H9 (cell line): ENCODE measurements around the gene ZGRF1. TPM values are rescaled to one million over a fixed set of nuclear protein-coding genes. Genes with fewer than 3 reads are reported as not detected.
"Not testable (repeated sequence)": the region's sequence is repeated elsewhere in the genome, so short reads cannot be mapped to it uniquely, and the experiment has no call there.

Experiments
- DNase-seq: peaks from one replicate; pipeline ENCODE4 v3.0.0-alpha.2; 2017
- H2AFZ ChIP-seq: one replicate; pipeline ENCODE4 v1.6.1; 2013; ENCODE audit warnings: mild to moderate bottlenecking, low read length, control low read depth, moderate library complexity
- H2AK5ac ChIP-seq: 2 replicates; pipeline ENCODE4 v1.6.1; 2013; ENCODE audit warnings: low read length, control low read depth, mixed read lengths; ENCODE audit not compliant: insufficient read length
- H2BK120ac ChIP-seq: one replicate; pipeline ENCODE4 v1.6.1; 2013; ENCODE audit warnings: low read depth, mild to moderate bottlenecking, low read length, control low read depth, inconsistent platforms; ENCODE audit not compliant: poor library complexity, severe bottlenecking
- H2BK12ac ChIP-seq: 2 replicates; pipeline ENCODE4 v1.6.1; 2013; ENCODE audit warnings: low read length, control low read depth, mixed read lengths, low read depth; ENCODE audit not compliant: insufficient read length
- H2BK15ac ChIP-seq: 2 replicates; pipeline ENCODE4 v1.6.1; 2013; ENCODE audit warnings: low read depth, low read length, control low read depth
- H2BK20ac ChIP-seq: one replicate; pipeline ENCODE4 v1.6.1; 2013; ENCODE audit warnings: low read depth, mild to moderate bottlenecking, low read length, control low read depth, inconsistent platforms; ENCODE audit not compliant: poor library complexity, severe bottlenecking
- H2BK5ac ChIP-seq: 2 replicates; pipeline ENCODE4 v1.6.1; 2013; ENCODE audit warnings: low read length, control low read depth, mixed read lengths; ENCODE audit not compliant: insufficient read length
- H3K14ac ChIP-seq: 2 replicates; pipeline ENCODE4 v1.6.1; 2013; ENCODE audit warnings: low read length, control low read depth; ENCODE audit not compliant: insufficient read depth
- H3K18ac ChIP-seq: 2 replicates; pipeline ENCODE4 v1.6.1; 2013; ENCODE audit warnings: low read depth, mild to moderate bottlenecking, mixed read lengths, low read length, control low read depth; ENCODE audit not compliant: insufficient read length
- H3K23ac ChIP-seq: 2 replicates; pipeline ENCODE4 v1.6.1; 2013; ENCODE audit warnings: low read length, control low read depth, mixed read lengths, low read depth; ENCODE audit not compliant: insufficient read length
- H3K23me2 ChIP-seq: 2 replicates; pipeline ENCODE4 v1.6.1; 2013; ENCODE audit warnings: low read depth, mild to moderate bottlenecking, mixed read lengths, low read length, control low read depth; ENCODE audit not compliant: insufficient read length, poor library complexity, severe bottlenecking
- H3K27ac ChIP-seq: 2 replicates; pipeline ENCODE4 v1.5.1; 2013; ENCODE audit warnings: low read length, control low read depth, mixed read lengths, low read depth; ENCODE audit not compliant: insufficient read length
- H3K27me3 ChIP-seq: 2 replicates; pipeline ENCODE4 v1.6.1; 2013; ENCODE audit warnings: low read length, control low read depth, inconsistent platforms; ENCODE audit not compliant: insufficient read depth
- H3K4ac ChIP-seq: 2 replicates; pipeline ENCODE4 v1.6.1; 2013; ENCODE audit warnings: low read depth, mild to moderate bottlenecking, control low read depth, inconsistent platforms, low read length, moderate library complexity
- H3K4me1 ChIP-seq: 2 replicates; pipeline ENCODE4 v1.6.1; 2013; ENCODE audit warnings: low read length, control low read depth, inconsistent platforms; ENCODE audit not compliant: insufficient read depth
- H3K4me2 ChIP-seq: 2 replicates; pipeline ENCODE4 v1.6.1; 2013; ENCODE audit warnings: low read length, control low read depth, mixed read lengths; ENCODE audit not compliant: insufficient read length, insufficient read depth
- H3K56ac ChIP-seq: 2 replicates; pipeline ENCODE4 v1.6.1; 2013; ENCODE audit warnings: low read depth, mild to moderate bottlenecking, mixed read lengths, low read length, control low read depth; ENCODE audit not compliant: insufficient read length
- H3K79me1 ChIP-seq: 2 replicates; pipeline ENCODE4 v1.6.1; 2013; ENCODE audit warnings: low read depth, mild to moderate bottlenecking, moderate library complexity, low read length, control low read depth, inconsistent platforms; ENCODE audit not compliant: insufficient read depth, poor library complexity, severe bottlenecking
- H3K79me2 ChIP-seq: 2 replicates; pipeline ENCODE4 v1.6.1; 2013; ENCODE audit warnings: low read length, control low read depth, inconsistent platforms; ENCODE audit not compliant: insufficient read depth
- H3K9ac ChIP-seq: 2 replicates; pipeline ENCODE4 v1.6.1; 2013; ENCODE audit warnings: low read length, control low read depth, mixed read lengths; ENCODE audit not compliant: insufficient read length; ENCODE audit errors: extremely low read depth
- H3K9me3 ChIP-seq: one replicate; pipeline ENCODE4 v1.6.1; 2013; ENCODE audit warnings: low read depth, low read length, inconsistent platforms; ENCODE audit not compliant: control insufficient read depth
- H3T11ph ChIP-seq: one replicate; pipeline ENCODE4 v1.6.1; 2013; ENCODE audit warnings: mild to moderate bottlenecking, low read length, control low read depth, inconsistent platforms
- H4K20me1 ChIP-seq: one replicate; pipeline ENCODE4 v1.6.1; 2013; ENCODE audit not compliant: control insufficient read depth, insufficient read length, insufficient read depth
- H4K5ac ChIP-seq: 2 replicates; pipeline ENCODE4 v1.6.1; 2013; ENCODE audit warnings: low read depth, mild to moderate bottlenecking, mixed read lengths, low read length, control low read depth; ENCODE audit not compliant: insufficient read length
- H4K8ac ChIP-seq: replicated peaks from 2 replicates; pipeline ENCODE4 v1.6.1; 2013; ENCODE audit warnings: low read length, control low read depth, mixed read lengths, low read depth; ENCODE audit not compliant: insufficient read length
- H4K91ac ChIP-seq: 2 replicates; pipeline ENCODE4 v1.6.1; 2013; ENCODE audit warnings: low read depth, mild to moderate bottlenecking, moderate library complexity, mixed read lengths, low read length, control low read depth; ENCODE audit not compliant: insufficient read length
- H3K27ac Mint-ChIP-seq, 3 experiments: 2 replicates in 2 of 3; 3 replicates in 1 of 3; pipeline ENCODE4 v1.8.0; 2020 to 2021; ENCODE audit warnings: mixed read lengths in 3 of 3, mild to moderate bottlenecking in 1 of 3, moderate library complexity in 1 of 3
- H3K27me3 Mint-ChIP-seq: 2 replicates; pipeline ENCODE4 v1.8.0; 2021; ENCODE audit warnings: low read depth, mild to moderate bottlenecking, moderate library complexity, mixed read lengths
- H3K36me3 Mint-ChIP-seq, 3 experiments: 2 replicates in 2 of 3; 3 replicates in 1 of 3; pipeline ENCODE4 v1.8.0; 2020 to 2021; ENCODE audit warnings: low read depth in 3 of 3, mixed read lengths in 3 of 3; ENCODE audit not compliant: insufficient read depth in 1 of 3
- H3K4me1 Mint-ChIP-seq, 2 experiments: 2 replicates each; pipeline ENCODE4 v1.8.0; 2020; ENCODE audit warnings: mixed read lengths in 2 of 2
- H3K4me3 Mint-ChIP-seq, 2 experiments: 2 replicates in 1 of 2; 3 replicates in 1 of 2; pipeline ENCODE4 v1.8.0; 2020 to 2021; ENCODE audit warnings: mild to moderate bottlenecking in 2 of 2, mixed read lengths in 2 of 2, moderate library complexity in 1 of 2
- H3K9me3 Mint-ChIP-seq, 2 experiments: 2 replicates in 1 of 2; 3 replicates in 1 of 2; pipeline ENCODE4 v1.8.0; 2020; ENCODE audit warnings: mild to moderate bottlenecking in 2 of 2, mixed read lengths in 2 of 2, moderate library complexity in 1 of 2
- WGBS: extraction: QIAGEN DNeasy Blood & Tissue Kit; methylation state at CpG from one replicate; pipeline ENCODE4 v1.1.7; 2013; ENCODE audit warnings: missing lambda C conversion rate, low lambda C conversion rate, mixed read lengths; ENCODE audit not compliant: insufficient read length; ENCODE audit errors: extremely low coverage; 5-methylcytosine and 5-hydroxymethylcytosine counted together
- total RNA-seq: library from RNA; stranded (reverse); gene quantifications from 2 replicates; pipeline ENCODE4 v1.2.1, GENCODE V29; 2021
- TF ChIP-seq, protein P1 (sequence below): fragments of 200-600 bp; sonication (generic); conservative IDR thresholded peaks from 3 replicates; pipeline ENCODE4 v1.8.0; 2021; ENCODE audit warnings: antibody characterized with exemption, mild to moderate bottlenecking

ZGRF1 gene
- total RNA-seq, 1 experiment from 2014 or later: 38.3 TPM

- Histone ChIP-seq H2BK20ac (no peak overlapping the region), H3K9me3 (no peaks in the 10 kb centered on the region), H3K4ac (no peak overlapping the region), H3K79me1 (no peaks in the 10 kb centered on the region), H3K4me1 (no peaks in the 10 kb centered on the region; the same call in 1 of the 2 replicates), H3K23me2 (peaks cover 17% of the 10 kb centered on the region), H3K23ac (no peak overlapping the region), H2AK5ac (no peak overlapping the region), H4K20me1 (no peaks in the 10 kb centered on the region), H3K79me2 (no peaks in the 10 kb centered on the region), H3T11ph (no peak overlapping the region), H3K27me3 (peaks cover 49% of the 10 kb centered on the region), H4K5ac (no peak overlapping the region), H4K91ac (no peak overlapping the region), H2BK12ac (no peak overlapping the region), H2BK15ac (no peak overlapping the region), H2AFZ (no peak overlapping the region), H3K18ac (no peak overlapping the region), H3K4me2 (peak overlapping the region; percentile 64), H3K14ac (no peak overlapping the region), H3K27ac (no peak overlapping the region), H2BK120ac (no peak overlapping the region), H2BK5ac (no peak overlapping the region), H3K56ac (no peak overlapping the region), H3K9ac (no peak overlapping the region), H4K8ac (no peak overlapping the region)
- Mint-ChIP-seq H3K27me3 (peaks cover 98% of the 10 kb centered on the region), H3K4me3 (peak overlapping the region; percentile 58 to 83), H3K36me3 (no peaks in the 10 kb centered on the region), H3K4me1 (peaks cover 43 to 54% of the 10 kb centered on the region in 2 experiments), H3K9me3 (peaks cover 0 to 5% of the 10 kb centered on the region in 2 experiments; a peak in 2 of 5 replicates), H3K27ac (no peak overlapping the region)
- TF ChIP-seq, protein P1, sequence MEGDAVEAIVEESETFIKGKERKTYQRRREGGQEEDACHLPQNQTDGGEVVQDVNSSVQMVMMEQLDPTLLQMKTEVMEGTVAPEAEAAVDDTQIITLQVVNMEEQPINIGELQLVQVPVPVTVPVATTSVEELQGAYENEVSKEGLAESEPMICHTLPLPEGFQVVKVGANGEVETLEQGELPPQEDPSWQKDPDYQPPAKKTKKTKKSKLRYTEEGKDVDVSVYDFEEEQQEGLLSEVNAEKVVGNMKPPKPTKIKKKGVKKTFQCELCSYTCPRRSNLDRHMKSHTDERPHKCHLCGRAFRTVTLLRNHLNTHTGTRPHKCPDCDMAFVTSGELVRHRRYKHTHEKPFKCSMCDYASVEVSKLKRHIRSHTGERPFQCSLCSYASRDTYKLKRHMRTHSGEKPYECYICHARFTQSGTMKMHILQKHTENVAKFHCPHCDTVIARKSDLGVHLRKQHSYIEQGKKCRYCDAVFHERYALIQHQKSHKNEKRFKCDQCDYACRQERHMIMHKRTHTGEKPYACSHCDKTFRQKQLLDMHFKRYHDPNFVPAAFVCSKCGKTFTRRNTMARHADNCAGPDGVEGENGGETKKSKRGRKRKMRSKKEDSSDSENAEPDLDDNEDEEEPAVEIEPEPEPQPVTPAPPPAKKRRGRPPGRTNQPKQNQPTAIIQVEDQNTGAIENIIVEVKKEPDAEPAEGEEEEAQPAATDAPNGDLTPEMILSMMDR: peak; percentile 44; the same call in 2 of the 3 replicates
- WGBS: no CpG with 5 or more reads among the region's 37 CpGs
- DNase-seq: peak; percentile 85
Observed at GRCh38 chr4:112523008-112523721, 113.5 kb downstream of the ZGRF1 start.

DNA sequence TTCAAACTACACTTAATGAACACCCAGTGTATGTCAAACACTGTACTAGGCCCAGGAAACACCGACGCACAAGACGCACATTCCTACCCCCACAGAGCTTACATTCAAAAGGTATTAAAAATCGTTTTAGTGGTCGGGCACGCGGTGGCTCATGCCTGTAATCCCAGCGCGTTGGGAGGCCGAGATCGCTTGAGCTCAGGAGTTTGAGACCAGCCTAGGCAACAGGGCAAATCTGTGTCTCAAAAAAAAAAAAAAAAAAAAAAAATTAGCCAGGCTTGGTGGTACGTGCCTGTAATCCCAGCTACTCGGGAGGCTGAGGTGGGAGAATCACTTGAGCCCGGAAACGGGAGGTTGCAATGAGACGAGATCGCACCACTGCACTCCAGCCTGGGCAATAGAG, 114.3 kb downstream of the ZGRF1 start:
- not testable (repeated sequence) for H2BK12ac ChIP-seq, H3K79me2 ChIP-seq, H2BK120ac ChIP-seq, H2BK20ac ChIP-seq, H3K14ac ChIP-seq, H4K5ac ChIP-seq, H3K9me3 Mint-ChIP-seq, H3K9me3 ChIP-seq, H4K20me1 ChIP-seq, H2BK15ac ChIP-seq, H3K9ac ChIP-seq, H3K79me1 ChIP-seq, H3K18ac ChIP-seq, H3K4me2 ChIP-seq, H3K23ac ChIP-seq, H4K8ac ChIP-seq, H4K91ac ChIP-seq, H2AK5ac ChIP-seq, H3T11ph ChIP-seq, DNase-seq, H3K36me3 Mint-ChIP-seq, H3K4me1 ChIP-seq, H3K4ac ChIP-seq, H2AFZ ChIP-seq, H2BK5ac ChIP-seq, H3K27ac Mint-ChIP-seq, H3K27ac ChIP-seq, H3K56ac ChIP-seq
- Histone ChIP-seq H3K27me3 (peaks cover 56% of the 10 kb centered on the region), H3K23me2 (peaks cover 17% of the 10 kb centered on the region)
- no CpG with 5 or more reads among the region's 17 CpGs for WGBS
- H3K4me3 Mint-ChIP-seq: peak overlapping the region in 1 of 2 experiments; percentile 83; a peak in 3 of 5 replicates
- peaks cover 46 to 61% of the 10 kb centered on the region in 2 experiments for H3K4me1 Mint-ChIP-seq
- H3K27me3 Mint-ChIP-seq: peaks cover 98% of the 10 kb centered on the region
